Skin epidermis (tissue), 12 donors: Measurements from ENCODE around the gene RRP36.
"Not testable (repeated sequence)": the region's sequence is repeated elsewhere in the genome, so short reads cannot be mapped to it uniquely, and the experiment has no call there.

Experiments
- H3K27ac ChIP-seq, 21 experiments: fragments of 200-600 bp; sonication (generic) in 11 of 21; one replicate each; pipeline ENCODE4 v1.5.0; 2020; ENCODE audit warnings: mild to moderate bottlenecking in 3 of 21, inconsistent platforms in 2 of 21, moderate library complexity in 2 of 21
- H3K4me3 ChIP-seq, 7 experiments: fragments of 200-600 bp; sonication (generic) in 2 of 7; one replicate each; pipeline ENCODE4 v1.5.0; 2020; ENCODE audit warnings: inconsistent platforms in 2 of 7, mild to moderate bottlenecking in 2 of 7, moderate library complexity in 1 of 7

RRP36 gene

GRCh38 chr6:43033496-43034189, 12.2 kb downstream of the RRP36 start:
- Histone ChIP-seq H3K27ac (no peak overlapping the region), H3K4me3 (no peak overlapping the region)

- Histone ChIP-seq H3K27ac (no peak overlapping the region), H3K4me3 (no peak overlapping the region)
These were observed 12.7 kb downstream of the RRP36 start for GRCh38 chr6:43034190-43034525.

- peak overlapping the region in 1 of 21 experiments; percentile 11 for H3K27ac ChIP-seq
- no peak overlapping the region for H3K4me3 ChIP-seq
These were observed 14.2 kb downstream of the RRP36 start for GRCh38 chr6:43035495-43036194.

- H3K27ac ChIP-seq = no peak overlapping the region
- no peak overlapping the region for H3K4me3 ChIP-seq
These were observed 15.3 kb downstream of the RRP36 start for GRCh38 chr6:43036712-43037111.

GRCh38 chr6:43037197-43037596, 15.8 kb downstream of the RRP36 start:
- Histone ChIP-seq H3K27ac (no peak overlapping the region), H3K4me3 (no peak overlapping the region)

- Histone ChIP-seq H3K4me3 (no peak overlapping the region), H3K27ac (no peak overlapping the region)
These were observed 16.3 kb downstream of the RRP36 start for GRCh38 chr6:43037706-43038105.

GRCh38 chr6:43038727-43039126, 17.3 kb downstream of the RRP36 start:
- Histone ChIP-seq H3K27ac (no peak overlapping the region), H3K4me3 (no peak overlapping the region)

- Histone ChIP-seq H3K4me3 (no peak overlapping the region), H3K27ac (no peak overlapping the region)
These were observed 19.3 kb downstream of the RRP36 start for GRCh38 chr6:43040542-43041257.

- H3K27ac ChIP-seq, H3K4me3 ChIP-seq: not testable (repeated sequence)
These were observed 20.1 kb downstream of the RRP36 start for GRCh38 chr6:43041475-43041874.

- H3K27ac ChIP-seq = no peak overlapping the region
These were observed 21.9 kb downstream of the RRP36 start for GRCh38 chr6:43043310-43043709.

GRCh38 chr6:43045371-43045930, 24.0 kb downstream of the RRP36 start:
- H3K27ac ChIP-seq = no peak overlapping the region
- H3K4me3 ChIP-seq = no peak overlapping the region

More at GRCh38 chr6:43043310-43043709, 21.9 kb downstream of the RRP36 start:
- H3K4me3 ChIP-seq = no peak overlapping the region

- H3K4me3 ChIP-seq = no peak overlapping the region
- no peak overlapping the region for H3K27ac ChIP-seq
These were observed 26.6 kb downstream of the RRP36 start for GRCh38 chr6:43047998-43048397.

- no peak overlapping the region for H3K27ac ChIP-seq
- H3K4me3 ChIP-seq = no peak overlapping the region
These were observed 29.6 kb downstream of the RRP36 start for GRCh38 chr6:43050981-43051380.

GRCh38 chr6:43052225-43052841, 30.9 kb downstream of the RRP36 start:
- H3K27ac ChIP-seq = peak overlapping the region in 16 of 21 experiments; percentile 88 to 100 (median 96)
- H3K4me3 ChIP-seq = peak overlapping the region in 1 of 7 experiments; percentile 91

GRCh38 chr6:43052842-43053544, 31.6 kb downstream of the RRP36 start:
- Histone ChIP-seq H3K4me3 (peak overlapping the region; percentile 51 to 91 (median 81)), H3K27ac (peak overlapping the region; percentile 83 to 100 (median 95))

GRCh38 chr6:43053545-43054205, 32.3 kb downstream of the RRP36 start, which contains the start of gene CUL7:
TSS of gene CUL7 (minus strand) at chr6:43053851. CDS start at chr6:43052788, 1,063 bp downstream.
- Histone ChIP-seq H3K4me3 (peak within 1 kb of the TSS; percentile 51 to 91 (median 81)), H3K27ac (peak within 1 kb of the TSS; percentile 83 to 100 (median 95))

- Histone ChIP-seq H3K27ac (peak overlapping the region in 20 of 21 experiments; percentile 83 to 100 (median 96)), H3K4me3 (peak overlapping the region; percentile 51 to 91 (median 81))
These were observed 33.0 kb downstream of the RRP36 start for GRCh38 chr6:43054206-43054943.

- no peak overlapping the region for H3K27ac ChIP-seq
- no peak overlapping the region for H3K4me3 ChIP-seq
These were observed 34.5 kb downstream of the RRP36 start for GRCh38 chr6:43055966-43056365.
